ENCODE data around the gene OSBPL5. TPM values are rescaled to one million over a fixed set of nuclear protein-coding genes. Genes with fewer than 3 reads are reported as not detected.
A peak's percentile ranks its signal among the peaks of the same experiment; 100 is the strongest.

The OSBPL5 gene
- total RNA-seq, 1 experiment from 2014 or later = 16.1 TPM

GRCh38 chr11:3163241-3163981 lies 1.7 kb downstream of the OSBPL5 start:
- no peak overlapping the region for H3K9ac ChIP-seq (ENCODE audit: extremely low read depth, insufficient read length, low read length)
- H3K18ac ChIP-seq (ENCODE audit: insufficient read length, low read depth, low read length) = no peak overlapping the region
- no peak overlapping the region for H3T11ph ChIP-seq (ENCODE audit: low read length)
- no peak overlapping the region for H3K23ac ChIP-seq (ENCODE audit: insufficient read length, low read depth, low read length)
- H3K4ac ChIP-seq (ENCODE audit: low read depth, low read length) = no peak overlapping the region
- H2BK120ac ChIP-seq (ENCODE audit: low read depth, low read length, poor library complexity, severe bottlenecking) = no peak overlapping the region
- H3K14ac ChIP-seq (ENCODE audit: insufficient read depth, low read length) = no peak overlapping the region
- H4K8ac ChIP-seq (replicated peaks; ENCODE audit: insufficient read length, low read depth, low read length) = no peak overlapping the region
- no peaks in the 10 kb centered on the region for H4K20me1 ChIP-seq (ENCODE audit: control insufficient read depth, insufficient read depth, insufficient read length)
- H2BK20ac ChIP-seq (ENCODE audit: low read depth, low read length, poor library complexity, severe bottlenecking) = no peak overlapping the region
- no peaks in the 10 kb centered on the region for H3K79me1 ChIP-seq (ENCODE audit: insufficient read depth, low read depth, low read length, poor library complexity, severe bottlenecking)
- no peak overlapping the region for H2AFZ ChIP-seq (ENCODE audit: low read length)
- H4K91ac ChIP-seq (ENCODE audit: insufficient read length, low read depth, low read length) = no peak overlapping the region
- no peak overlapping the region for H3K56ac ChIP-seq (ENCODE audit: insufficient read length, low read depth, low read length)
- H3K36me3 Mint-ChIP-seq (ENCODE audit: insufficient read depth in 1 of 3, low read depth in 3 of 3) = peaks cover 0 to under 1% (median 0%) of the 10 kb centered on the region in 3 experiments; a peak in 2 of 7 replicates
- no peak overlapping the region for H2BK5ac ChIP-seq (ENCODE audit: insufficient read length, low read length)
- no peaks in the 10 kb centered on the region for H3K79me2 ChIP-seq (ENCODE audit: insufficient read depth, low read length)
- no peaks in the 10 kb centered on the region for H3K9me3 ChIP-seq (ENCODE audit: control insufficient read depth, low read depth, low read length)
- no peak overlapping the region for H3K27ac ChIP-seq (ENCODE audit: insufficient read length, low read depth, low read length)
- no peak overlapping the region for H3K27ac Mint-ChIP-seq
- peaks cover 6% of the 10 kb centered on the region; the same call in 1 of the 2 replicates for H3K4me1 ChIP-seq (ENCODE audit: insufficient read depth, low read length)
- no peak for DNase-seq
- H2BK12ac ChIP-seq (ENCODE audit: insufficient read length, low read depth, low read length) = no peak overlapping the region
- peak overlapping the region; percentile 79 for H3K4me2 ChIP-seq (ENCODE audit: insufficient read depth, insufficient read length, low read length)
- H3K27me3 Mint-ChIP-seq (ENCODE audit: low read depth) = peaks cover 53% of the 10 kb centered on the region
- no peak overlapping the region for H4K5ac ChIP-seq (ENCODE audit: insufficient read length, low read depth, low read length)
- H3K27me3 ChIP-seq (ENCODE audit: insufficient read depth, low read length) = peaks cover 6% of the 10 kb centered on the region; the same call in 1 of the 2 replicates
- no peaks in the 10 kb centered on the region for H3K9me3 Mint-ChIP-seq
- TF ChIP-seq, protein P1, sequence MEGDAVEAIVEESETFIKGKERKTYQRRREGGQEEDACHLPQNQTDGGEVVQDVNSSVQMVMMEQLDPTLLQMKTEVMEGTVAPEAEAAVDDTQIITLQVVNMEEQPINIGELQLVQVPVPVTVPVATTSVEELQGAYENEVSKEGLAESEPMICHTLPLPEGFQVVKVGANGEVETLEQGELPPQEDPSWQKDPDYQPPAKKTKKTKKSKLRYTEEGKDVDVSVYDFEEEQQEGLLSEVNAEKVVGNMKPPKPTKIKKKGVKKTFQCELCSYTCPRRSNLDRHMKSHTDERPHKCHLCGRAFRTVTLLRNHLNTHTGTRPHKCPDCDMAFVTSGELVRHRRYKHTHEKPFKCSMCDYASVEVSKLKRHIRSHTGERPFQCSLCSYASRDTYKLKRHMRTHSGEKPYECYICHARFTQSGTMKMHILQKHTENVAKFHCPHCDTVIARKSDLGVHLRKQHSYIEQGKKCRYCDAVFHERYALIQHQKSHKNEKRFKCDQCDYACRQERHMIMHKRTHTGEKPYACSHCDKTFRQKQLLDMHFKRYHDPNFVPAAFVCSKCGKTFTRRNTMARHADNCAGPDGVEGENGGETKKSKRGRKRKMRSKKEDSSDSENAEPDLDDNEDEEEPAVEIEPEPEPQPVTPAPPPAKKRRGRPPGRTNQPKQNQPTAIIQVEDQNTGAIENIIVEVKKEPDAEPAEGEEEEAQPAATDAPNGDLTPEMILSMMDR (conservative IDR thresholded peaks at IDR 0.05) = no peak
- peaks cover 17% of the 10 kb centered on the region for H3K23me2 ChIP-seq (ENCODE audit: insufficient read length, low read depth, low read length, poor library complexity, severe bottlenecking)
- H2BK15ac ChIP-seq (ENCODE audit: low read depth, low read length) = no peak overlapping the region
- peak overlapping the region; percentile 73 to 81 for H3K4me3 Mint-ChIP-seq
- H2AK5ac ChIP-seq (ENCODE audit: insufficient read length, low read length) = no peak overlapping the region
- WGBS (ENCODE audit: extremely low coverage, insufficient read length, low lambda C conversion rate) = no CpG with 5 or more reads among the region's 15 CpGs
- peaks cover 36 to 54% of the 10 kb centered on the region in 2 experiments for H3K4me1 Mint-ChIP-seq
